HG03469 (cell line): ENCODE measurements around the gene GNL3.
"Not testable (repeated sequence)": the region's sequence is repeated elsewhere in the genome, so short reads cannot be mapped to it uniquely, and the experiment has no call there.

Source experiments
- ATAC-seq: cut with Tn5 transposase; IDR thresholded peaks from one replicate; pipeline ENCODE4 v1.9.1; 2021; ENCODE audit warnings: mild to moderate bottlenecking, moderate library complexity, moderate number of reproducible peaks; ENCODE audit not compliant: unreplicated experiment

GNL3 gene

DNA sequence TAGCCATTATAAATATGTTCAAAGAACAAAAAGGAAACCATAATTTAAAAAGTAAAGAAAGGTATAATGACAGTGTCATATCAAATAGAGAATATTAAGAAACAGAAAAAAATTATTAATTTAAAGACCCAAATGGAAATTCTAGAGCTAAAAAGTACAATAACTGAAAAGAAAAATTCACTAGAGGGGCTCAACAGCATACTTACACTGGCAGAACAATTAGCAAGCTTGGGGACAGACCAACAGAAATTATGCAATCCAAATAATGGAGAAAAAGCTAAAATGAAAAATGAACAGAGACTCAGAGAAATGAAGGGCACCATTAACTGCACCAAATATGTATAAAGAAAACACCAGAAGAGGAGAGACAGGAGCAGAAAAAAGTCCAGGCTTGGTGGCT, 33.8 kb downstream of the GNL3 start:
- ATAC-seq, result no peak

DNA sequence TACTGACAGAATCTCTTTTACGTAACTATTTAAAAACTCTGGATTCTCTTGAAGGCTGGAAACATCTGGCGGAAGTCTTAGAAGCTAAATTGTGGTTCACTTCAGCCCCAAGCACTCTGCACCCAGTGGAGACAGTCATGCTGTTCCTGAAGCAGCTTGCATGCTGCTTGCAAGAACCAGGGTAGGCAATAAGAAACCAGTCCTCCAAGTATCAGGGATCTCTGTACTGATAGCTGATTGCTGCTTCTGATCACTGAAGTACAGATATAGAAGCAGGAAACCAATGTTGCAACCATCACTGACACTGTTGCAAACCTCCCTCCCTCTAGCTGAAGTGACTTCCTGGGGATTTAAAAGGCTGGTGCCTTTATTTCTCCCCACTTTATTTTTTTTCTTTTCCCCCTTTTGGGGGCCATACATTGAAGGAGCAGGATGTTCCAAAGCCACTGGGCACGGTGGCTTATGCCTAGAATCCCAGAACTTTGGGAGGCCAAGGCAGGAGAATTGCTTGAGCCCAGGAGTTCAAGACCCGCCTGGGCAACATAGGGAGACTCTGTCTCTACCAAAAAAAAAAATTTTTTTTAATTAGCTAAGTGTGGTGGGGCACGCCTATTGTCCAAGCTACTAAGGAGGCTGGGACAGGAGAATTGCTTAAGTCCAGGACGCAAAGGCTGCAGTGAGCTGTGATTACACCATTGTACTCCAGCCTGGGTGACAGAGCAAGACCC, 35.3 kb downstream of the GNL3 start:
- no peak for ATAC-seq

DNA sequence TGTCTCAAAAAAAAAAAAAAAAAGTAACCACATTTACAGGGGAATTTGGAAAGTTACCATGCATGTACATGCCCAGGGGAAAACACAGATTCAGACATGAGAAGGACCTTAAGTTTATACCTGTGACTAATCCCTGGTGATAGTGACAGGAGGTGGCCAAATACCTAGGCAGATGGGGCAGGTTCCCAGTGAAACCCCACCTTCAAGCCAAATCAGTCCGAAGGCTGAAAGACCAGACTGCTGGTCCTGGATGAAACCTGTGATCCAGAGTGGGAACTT, 35.8 kb downstream of the GNL3 start:
- no peak for ATAC-seq

DNA sequence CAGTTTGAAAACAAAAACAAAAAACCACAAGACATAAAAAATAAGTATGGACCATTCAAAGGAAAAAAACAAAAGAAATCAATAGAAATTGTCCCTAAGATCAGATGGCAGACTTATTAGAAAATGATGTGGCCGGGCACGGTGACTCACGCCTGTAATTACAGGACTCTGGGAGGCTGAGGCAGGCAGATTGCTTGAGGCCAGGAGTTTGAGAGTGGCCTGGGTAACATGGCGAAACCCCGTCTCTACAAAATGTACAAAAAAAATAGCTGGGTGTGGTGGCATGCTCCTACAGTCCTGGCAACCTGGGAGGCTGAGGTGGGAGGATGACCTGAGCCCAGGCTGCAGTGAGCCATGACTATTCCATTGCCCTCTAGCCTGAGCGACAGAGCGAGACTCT, 36.7 kb downstream of the GNL3 start:
- ATAC-seq, result no peak

DNA sequence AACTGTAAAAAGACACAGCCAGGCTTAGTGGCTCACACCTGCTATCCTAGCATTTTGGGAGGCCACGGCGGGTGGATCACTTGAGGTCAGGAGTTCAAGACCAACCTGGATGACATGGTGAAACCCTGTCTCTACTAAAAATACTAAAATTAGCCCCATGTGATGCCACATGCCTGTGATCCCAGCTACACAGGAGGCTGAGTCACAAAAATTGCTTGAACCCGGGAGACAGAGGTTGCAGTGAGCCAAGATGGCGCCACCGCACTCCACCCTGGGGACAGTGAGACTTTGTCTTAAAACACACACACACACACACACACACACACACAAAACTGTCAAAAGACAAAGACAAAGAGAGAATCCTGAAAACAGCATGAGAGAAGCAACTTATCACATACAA, 38.1 kb downstream of the GNL3 start:
- ATAC-seq, result no peak

DNA sequence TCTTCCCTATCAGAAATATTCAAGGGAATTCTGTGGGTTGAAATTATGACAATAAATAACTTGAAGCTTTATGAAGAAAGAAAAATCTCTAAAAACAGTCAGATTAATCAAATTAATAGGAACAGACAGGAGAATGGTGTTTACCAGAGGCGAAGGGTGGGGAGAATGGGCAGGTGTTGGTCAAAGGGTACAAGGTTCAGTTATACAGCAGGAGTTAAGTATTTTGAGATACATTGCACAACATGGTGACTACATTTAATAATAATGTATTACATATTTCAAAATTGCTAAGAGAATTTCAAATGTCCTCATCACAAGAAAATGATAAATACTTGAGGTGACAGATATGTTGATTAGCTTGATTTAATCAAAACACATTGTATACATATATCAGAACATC, 38.7 kb downstream of the GNL3 start:
- no peak for ATAC-seq

DNA sequence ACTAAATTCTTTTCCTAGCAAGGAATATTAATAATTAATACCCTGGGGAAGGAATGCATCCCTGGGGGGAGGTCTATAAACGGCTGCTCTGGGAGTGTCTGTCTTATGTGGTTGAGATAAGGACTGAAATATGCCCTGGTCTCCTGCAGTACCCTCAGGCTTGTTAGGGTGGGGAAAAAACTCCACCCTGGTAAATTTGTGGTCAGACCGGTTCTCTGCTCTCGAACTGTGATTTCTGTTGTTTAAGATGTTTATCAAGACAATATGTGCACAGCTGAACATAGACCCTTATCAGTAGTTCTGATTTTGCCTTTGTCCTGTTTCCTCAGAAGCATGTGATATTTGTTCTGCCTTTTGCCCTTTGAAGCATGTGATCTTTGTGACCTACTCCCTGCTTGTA, 42.9 kb downstream of the GNL3 start:
- ATAC-seq, result not testable (repeated sequence)

DNA sequence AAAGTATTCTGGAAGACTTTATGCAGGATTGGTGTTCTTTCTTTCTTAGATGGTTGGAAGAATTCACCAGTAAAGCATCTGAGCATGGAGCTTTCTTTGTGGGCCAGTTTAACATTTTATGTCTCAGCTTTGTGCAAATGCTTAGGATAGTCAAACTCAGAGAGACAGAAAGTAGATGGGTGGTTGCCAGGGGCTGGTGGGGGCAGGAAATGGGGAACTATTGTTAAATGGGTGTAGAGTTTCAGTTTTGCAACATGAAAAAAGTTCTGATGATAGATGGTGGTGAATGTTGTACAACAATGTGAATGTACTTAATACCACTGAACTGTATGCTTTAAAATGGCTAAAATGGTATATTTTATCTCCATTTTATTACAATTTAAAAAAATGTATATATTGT, 44.8 kb downstream of the GNL3 start:
- no peak for ATAC-seq

DNA sequence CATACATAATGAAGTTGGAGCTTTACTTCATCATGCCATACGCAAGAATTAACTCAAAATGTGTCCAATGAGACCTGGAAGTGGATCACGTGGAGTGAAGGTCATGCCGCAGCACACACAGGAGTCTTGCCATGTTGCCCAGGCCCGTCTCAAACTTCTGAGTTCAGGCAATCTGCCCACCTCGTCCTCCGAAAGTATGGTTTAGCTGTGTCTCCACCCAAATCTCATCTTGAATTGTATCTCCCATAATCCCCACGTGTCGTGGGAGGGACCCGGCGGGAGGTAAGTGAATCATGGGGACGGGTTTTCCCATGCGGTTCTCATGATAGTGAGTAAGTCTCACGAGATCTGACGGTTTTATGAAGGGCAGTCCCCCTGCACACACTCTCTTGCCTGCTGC, 45.8 kb downstream of the GNL3 start:
- ATAC-seq, result no peak

DNA sequence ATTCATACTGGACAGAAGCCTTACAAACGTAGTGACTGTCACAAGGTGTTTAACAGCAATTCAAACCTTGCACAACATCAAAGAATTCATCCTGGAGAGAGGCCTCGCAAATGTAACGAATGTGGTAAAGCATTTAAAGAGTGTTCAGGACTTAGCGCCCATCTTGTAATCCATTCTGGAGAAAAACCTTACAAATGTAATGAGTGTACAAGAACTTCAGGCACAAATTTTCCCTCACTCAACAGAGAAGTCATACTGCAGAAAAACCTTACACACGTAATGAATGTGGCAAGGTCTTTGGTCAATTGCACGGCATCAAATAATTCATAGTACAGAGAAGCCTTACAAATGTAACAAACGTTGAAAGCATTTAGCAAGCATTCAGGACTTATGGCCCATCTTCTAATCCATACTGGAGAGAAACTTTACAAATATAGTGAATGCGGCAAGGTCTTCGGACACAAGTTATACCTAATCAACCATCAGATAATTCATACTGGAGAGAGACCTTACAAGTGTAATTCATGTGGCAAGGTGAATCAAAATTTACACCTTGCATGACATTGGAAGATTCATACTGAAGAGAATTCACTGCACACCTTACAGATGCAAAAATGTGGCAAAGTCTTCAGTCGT, 47.5 kb downstream of the GNL3 start:
- ATAC-seq, result no peak

DNA sequence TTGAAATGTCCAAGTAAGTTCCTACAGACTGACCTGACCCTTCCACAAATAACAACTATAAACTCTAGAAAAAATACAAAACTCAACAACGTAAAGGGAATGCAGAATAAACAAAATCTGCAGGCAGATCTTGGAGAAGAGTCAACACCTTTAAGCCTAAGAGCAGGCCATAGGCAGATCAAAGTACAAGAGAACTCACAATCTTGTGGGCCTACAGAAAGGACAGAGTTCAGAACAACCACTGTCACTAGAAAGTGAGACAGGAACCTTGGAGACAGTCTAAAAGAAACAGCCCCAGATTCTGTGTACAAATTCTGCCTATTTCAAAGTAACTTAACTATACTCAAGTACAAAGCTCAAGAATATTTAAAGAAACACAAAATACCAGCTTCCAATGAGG, 53.9 kb downstream of the GNL3 start:
- no peak for ATAC-seq

DNA sequence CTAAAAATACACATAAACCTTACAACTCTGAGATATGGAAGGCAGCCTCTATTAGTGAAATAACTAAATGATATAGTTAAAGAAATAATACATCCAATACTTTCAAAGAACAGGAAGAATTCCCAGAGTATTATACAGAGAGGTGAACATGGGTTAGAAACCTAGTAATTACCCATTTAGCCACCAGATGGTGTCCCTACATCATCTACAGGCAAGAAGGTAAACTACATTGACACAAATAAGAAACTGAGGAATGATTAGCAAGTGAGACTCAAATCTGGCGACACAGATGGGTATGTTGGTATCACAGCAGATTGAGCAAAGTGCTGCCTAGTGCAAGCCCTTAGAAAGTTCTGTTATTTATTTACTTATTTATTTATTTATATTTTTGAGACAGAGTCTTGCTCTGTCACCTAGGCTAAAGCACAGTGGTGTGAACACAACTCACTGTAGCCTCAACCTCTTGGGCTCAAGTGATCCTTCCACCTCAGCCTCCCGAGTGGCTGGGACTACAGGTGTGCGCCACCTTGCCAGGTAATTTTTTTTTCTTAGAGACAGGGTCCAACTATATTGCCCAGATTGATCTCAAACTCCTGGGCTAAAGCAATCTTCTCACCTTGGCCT, 56.7 kb downstream of the GNL3 start:
- ATAC-seq, result no peak

DNA sequence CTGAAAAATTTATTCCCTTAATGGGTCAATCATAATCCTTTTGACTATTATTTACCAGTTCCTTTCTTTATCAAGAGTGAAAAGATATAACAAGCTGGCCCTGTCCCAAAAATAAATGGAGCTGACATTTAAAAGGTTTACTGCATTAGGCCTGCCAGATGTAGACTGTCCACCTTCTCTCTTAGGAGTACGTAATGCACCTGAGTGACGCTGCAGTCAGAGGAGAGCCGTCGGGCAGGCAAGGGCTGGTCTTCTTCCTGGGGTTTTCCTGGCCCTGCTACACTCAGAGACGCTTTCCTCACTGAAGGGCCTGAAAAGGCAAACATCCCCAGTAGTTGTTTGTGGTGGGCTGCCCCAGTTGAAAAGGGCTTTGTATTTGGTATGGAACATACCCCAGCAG, 57.3 kb downstream of the GNL3 start:
- no peak for ATAC-seq

DNA sequence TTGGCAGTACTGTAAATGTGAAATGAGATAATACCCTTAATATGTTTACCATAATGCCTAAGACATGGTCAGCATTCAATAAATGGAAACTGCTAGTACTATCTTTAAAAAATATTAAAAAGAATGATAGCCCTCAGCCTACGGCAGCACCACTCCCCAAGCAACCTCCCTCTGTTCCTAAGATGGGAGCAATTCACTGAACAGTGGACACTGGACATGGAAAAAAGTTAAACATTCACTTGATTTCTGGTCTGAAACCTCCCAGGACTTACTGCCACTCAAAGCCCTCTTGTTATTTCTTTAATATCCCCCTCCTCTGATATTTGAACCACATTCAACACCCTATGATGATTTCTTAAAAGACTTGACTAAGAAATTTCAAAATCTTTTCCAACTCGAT, 57.9 kb downstream of the GNL3 start:
- ATAC-seq, result no peak
